GM19023 (cell line): ENCODE measurements around the gene TM9SF1.
A peak's percentile ranks its signal among the peaks of the same experiment; 100 is the strongest.

Source experiments
- ATAC-seq: cut with Tn5 transposase; IDR thresholded peaks from one replicate; pipeline ENCODE4 v1.9.1; 2021; ENCODE audit warnings: mild to moderate bottlenecking, moderate library complexity; ENCODE audit not compliant: unreplicated experiment

The TM9SF1 gene, protein sequence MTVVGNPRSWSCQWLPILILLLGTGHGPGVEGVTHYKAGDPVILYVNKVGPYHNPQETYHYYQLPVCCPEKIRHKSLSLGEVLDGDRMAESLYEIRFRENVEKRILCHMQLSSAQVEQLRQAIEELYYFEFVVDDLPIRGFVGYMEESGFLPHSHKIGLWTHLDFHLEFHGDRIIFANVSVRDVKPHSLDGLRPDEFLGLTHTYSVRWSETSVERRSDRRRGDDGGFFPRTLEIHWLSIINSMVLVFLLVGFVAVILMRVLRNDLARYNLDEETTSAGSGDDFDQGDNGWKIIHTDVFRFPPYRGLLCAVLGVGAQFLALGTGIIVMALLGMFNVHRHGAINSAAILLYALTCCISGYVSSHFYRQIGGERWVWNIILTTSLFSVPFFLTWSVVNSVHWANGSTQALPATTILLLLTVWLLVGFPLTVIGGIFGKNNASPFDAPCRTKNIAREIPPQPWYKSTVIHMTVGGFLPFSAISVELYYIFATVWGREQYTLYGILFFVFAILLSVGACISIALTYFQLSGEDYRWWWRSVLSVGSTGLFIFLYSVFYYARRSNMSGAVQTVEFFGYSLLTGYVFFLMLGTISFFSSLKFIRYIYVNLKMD

DNA sequence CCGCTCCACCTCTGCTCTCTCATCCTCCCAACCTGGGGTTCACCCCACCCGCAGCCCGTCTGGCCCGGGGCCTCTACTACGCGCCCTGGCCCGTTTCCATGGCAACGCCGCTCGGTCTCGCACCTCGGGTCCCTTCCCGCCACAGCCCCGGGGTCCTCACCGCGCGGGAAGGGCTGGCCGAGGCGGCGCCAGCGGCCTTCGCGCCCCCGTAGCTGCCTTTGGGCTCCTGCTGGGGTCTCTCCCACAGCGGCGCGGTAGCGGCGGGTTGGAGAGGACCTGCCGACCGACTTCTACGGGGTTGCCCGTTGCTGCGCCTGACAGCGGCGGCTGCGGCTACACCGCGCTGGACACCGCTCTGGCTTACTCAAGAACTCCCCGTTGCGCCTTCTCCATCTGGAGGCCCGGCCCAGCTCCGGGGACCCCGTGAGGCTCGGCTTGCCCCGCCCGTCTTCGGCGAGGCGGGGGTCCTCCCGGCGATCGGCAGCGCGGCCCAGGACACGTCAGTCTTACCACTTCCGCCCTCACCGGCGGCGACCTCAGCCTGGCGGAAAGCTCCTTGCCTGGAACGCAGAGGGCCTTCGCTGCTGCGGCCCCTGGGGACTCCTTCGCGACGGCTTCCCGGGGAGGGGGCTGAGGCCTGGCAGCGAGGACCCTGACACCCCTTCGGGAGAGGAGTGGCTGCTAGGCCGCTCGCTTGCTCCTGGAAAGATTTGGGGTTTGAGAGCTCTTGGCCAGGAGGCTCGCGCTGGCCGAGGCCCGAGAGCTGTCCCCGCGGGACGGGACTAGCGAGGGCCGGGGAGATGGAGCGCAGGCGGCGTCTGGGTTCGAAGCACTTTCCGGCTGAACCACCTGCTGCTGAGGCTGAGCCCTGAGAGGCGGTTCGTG is at the start of gene TM9SF1:
TSS of gene TM9SF1 (minus strand) at position 256 of the 885 bp plus-strand sequence. CDS start 422 bp downstream, outside the sequence.
- ATAC-seq, result peak; percentile 80

- ATAC-seq, result no peak
Observed at GRCh38 chr14:24243336-24243836, 48.1 kb upstream of the TM9SF1 start.

- ATAC-seq, result peak; percentile 81
Observed at GRCh38 chr14:24241829-24242443, 46.7 kb upstream of the TM9SF1 start.

GRCh38 chr14:24240110-24240918 is 45.1 kb upstream of the TM9SF1 start:
- no peak for ATAC-seq

- ATAC-seq, result no peak
Observed at GRCh38 chr14:24238527-24239037, 43.3 kb upstream of the TM9SF1 start.

- ATAC-seq, result no peak
Observed at GRCh38 chr14:24238123-24238522, 42.9 kb upstream of the TM9SF1 start.

- ATAC-seq, result no peak
Observed at GRCh38 chr14:24237463-24237955, 42.3 kb upstream of the TM9SF1 start.

DNA sequence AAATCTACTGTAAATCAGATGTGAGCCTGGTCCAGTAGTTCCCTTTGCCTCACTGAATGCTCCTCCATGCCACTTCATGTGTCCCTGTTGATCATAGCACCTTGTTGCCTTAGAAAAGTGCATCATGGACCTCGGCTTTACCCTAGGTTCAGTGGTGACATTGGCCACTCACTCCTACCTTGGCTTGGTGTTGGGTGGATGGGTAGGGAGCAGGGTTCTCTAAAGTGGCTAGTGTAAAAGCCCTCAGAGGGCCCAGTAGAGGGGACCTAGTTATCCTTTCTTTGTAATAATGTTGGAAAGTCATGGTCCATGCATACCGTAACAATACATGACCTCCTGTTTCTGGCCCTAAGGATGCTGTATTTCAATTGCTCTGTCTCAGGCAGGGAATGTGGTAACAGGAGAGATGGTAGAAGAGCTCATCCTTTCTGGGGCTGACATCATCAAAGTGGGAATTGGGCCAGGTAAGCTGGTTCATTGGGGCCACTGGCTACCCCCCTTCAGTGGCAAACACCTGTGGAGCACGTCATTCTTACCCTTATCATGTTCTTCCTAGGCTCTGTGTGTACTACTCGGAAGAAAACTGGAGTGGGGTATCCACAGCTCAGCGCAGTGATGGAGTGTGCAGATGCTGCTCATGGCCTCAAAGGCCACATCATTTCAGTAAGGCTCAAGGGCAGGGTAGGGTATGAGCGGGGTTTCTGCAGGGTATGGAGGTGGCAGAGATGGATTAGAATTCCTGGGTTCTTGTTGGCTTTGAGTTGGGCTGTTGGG is 41.6 kb upstream of the TM9SF1 start:
- ATAC-seq, result no peak

DNA sequence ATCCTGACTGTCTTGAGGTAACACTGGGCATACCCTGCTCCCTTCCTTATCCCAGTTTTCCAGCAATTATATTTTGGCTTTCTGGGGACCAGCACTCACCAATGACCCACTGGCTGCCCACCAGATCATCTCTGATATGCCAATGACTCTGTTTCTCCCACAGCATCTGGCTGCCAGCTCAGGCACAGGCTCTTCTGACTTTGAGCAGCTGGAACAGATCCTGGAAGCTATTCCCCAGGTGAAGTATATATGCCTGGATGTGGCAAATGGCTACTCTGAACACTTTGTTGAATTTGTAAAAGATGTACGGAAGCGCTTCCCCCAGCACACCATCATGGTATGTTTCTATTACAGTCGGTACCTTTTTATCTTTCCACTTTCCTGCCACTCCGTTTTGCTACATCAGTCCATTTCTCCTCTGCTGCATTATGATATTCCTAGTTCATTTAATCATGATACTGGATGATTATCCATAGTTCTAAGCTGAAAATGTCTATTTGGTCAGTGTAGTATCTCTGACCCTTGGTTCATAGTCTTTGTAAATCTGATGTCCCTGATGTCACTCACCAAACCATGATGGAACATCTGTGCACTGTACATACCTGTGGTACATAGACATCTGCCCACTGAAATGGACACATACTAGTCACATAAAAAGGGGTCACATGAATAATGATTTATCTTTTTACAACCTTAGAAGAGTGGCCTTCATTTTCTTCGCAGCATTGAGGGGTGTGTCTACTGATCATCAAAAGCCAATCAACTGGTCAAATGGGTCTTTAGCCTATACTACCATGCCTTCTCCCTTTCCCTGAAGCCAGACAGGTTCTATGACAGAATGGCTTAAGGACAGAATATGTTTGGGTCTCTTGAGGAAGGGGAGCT is 40.8 kb upstream of the TM9SF1 start:
- ATAC-seq, result no peak

- no peak for ATAC-seq
Observed at GRCh38 chr14:24234095-24235005, 39.1 kb upstream of the TM9SF1 start.

DNA sequence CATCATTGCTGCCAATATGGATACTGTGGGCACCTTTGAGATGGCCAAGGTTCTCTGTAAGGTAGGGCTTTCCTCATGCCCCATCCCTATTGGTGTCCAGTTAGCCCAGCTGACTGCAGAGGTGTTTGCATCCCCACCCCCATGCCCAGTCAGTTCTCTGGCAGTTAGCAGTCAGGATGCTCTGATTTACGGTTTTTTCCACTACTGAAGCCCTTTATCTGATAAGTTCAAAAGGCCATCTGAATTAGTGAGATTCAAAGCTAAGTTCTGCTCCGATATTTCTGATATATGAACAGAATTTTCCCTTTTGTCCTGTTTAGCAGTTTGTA is 38.3 kb upstream of the TM9SF1 start:
- no peak for ATAC-seq

DNA sequence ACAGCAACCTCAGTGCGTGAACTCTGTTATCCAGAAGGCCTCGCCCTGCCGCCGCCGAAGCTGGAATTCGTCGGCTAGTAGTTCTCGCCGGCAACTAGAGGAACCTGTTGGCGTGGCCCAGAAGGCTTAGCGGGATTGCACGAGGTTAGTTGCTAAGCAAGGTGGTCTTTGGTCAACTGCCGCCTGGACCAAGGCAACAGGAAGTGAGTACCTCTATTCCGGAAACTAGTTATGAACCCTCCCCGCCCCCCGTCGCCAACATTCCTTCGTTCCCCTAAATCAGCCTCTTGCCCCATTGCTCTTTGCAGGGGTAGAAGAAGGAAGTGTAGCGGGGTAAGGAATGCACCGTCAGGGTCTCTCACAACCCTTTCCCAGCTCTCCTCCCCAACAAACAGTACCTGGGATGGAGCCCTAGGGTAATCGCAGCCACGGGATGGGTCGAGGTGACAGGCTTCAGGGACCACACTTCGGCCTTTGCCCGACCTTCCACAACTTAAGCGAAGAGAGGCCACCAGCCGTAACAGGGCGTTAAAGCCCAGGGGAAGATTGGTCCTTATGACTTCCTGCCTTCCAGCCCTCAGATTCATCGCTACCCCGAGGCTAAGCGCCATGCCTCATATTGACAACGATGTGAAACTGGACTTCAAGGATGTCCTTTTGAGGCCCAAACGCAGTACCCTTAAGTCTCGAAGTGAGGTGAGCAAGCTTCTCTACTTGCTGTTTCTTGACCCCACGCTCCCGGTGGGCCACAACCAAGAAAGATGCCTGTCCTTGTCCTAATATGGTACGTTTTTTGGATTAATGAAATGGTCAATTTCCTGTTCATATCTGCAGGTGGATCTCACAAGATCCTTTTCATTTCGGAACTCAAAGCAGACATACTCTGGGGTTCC is 37.6 kb upstream of the TM9SF1 start, which contains the start of gene GMPR2:
TSS of gene GMPR2 (plus strand) at position 285 of the 893 bp plus-strand sequence. CDS start at position 610, 325 bp downstream.
- peak; percentile 62 for ATAC-seq

GRCh38 chr14:24232121-24232644 is 36.9 kb upstream of the TM9SF1 start, which contains the start of gene NEDD8:
Gene NEDD8 (minus strand): TSS chr14:24232367. CDS start chr14:24232267, 100 bp downstream.
- peak; percentile 72 for ATAC-seq

- ATAC-seq, result peak; percentile 3
Observed at GRCh38 chr14:24231263-24232120, 36.3 kb upstream of the TM9SF1 start.
